ENCODE data around the gene SFPQ.

Gene SFPQ

DNA sequence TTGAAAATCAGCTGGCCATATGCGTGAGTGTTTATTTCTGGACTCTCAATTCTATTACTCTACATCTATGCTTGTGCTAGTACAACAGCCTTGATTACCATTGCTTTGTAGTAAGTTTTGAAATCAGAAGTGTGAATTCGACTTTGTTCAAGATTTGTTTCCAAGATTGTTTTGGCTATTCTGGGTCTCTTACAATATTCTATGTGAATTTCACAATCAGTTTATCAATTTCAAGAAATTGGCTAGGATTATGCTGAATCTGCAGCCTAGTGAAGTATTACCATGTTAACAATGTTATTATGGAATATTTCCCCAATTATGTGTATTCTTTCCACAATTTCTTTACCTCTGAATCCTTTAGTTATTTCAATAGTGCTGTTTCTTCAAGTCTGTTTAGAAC, 19.5 kb downstream of the SFPQ start:
- H3K9me3 ChIP-seq (replicated peaks; ENCODE audit: insufficient read depth, low read length) = no peaks in the 10 kb centered on the region
- H3K36me3 ChIP-seq (replicated peaks; ENCODE audit: insufficient read depth, low read length) = peaks cover 15% of the 10 kb centered on the region; the same call in 1 of the 2 replicates
- no peaks in the 10 kb centered on the region for H3K4me1 ChIP-seq (ENCODE audit: low read length)
- H3K4me3 ChIP-seq (ENCODE audit: low read length) = no peak overlapping the region
- peaks cover 3% of the 10 kb centered on the region; the same call in 1 of the 2 replicates for H3K79me2 ChIP-seq (ENCODE audit: low read length)
- H2AFZ ChIP-seq (ENCODE audit: low read length) = no peak overlapping the region
- 0 out of 2 replicates have a peak, but pooled peaks cover 9% of the 10 kb centered on the region for H4K20me1 ChIP-seq (ENCODE audit: insufficient read depth, low read length)
- no peak overlapping the region for H3K27ac ChIP-seq (ENCODE audit: low read length)
- H3F3A ChIP-seq (ENCODE audit: insufficient read depth, low read length) = peaks cover 42% of the 10 kb centered on the region
- no peaks in the 10 kb centered on the region for H3K9me2 ChIP-seq (replicated peaks; ENCODE audit: insufficient read depth, low read length)
- no peaks in the 10 kb centered on the region for H3K27me3 ChIP-seq (replicated peaks; ENCODE audit: insufficient read depth, low read length)
- DNase-seq = no peak
- no peak overlapping the region for H3K9ac ChIP-seq (ENCODE audit: low read length)
- H3K4me2 ChIP-seq (ENCODE audit: low read depth, low read length) = no peak overlapping the region
- TF ChIP-seq, protein P1, sequence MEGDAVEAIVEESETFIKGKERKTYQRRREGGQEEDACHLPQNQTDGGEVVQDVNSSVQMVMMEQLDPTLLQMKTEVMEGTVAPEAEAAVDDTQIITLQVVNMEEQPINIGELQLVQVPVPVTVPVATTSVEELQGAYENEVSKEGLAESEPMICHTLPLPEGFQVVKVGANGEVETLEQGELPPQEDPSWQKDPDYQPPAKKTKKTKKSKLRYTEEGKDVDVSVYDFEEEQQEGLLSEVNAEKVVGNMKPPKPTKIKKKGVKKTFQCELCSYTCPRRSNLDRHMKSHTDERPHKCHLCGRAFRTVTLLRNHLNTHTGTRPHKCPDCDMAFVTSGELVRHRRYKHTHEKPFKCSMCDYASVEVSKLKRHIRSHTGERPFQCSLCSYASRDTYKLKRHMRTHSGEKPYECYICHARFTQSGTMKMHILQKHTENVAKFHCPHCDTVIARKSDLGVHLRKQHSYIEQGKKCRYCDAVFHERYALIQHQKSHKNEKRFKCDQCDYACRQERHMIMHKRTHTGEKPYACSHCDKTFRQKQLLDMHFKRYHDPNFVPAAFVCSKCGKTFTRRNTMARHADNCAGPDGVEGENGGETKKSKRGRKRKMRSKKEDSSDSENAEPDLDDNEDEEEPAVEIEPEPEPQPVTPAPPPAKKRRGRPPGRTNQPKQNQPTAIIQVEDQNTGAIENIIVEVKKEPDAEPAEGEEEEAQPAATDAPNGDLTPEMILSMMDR (IDR thresholded peaks at IDR 0.05; ENCODE audit: low read length) = no peak
- TF ChIP-seq EZH2phosphoT487 (IDR thresholded peaks at IDR 0.05; ENCODE audit: low read length) (no peak), EZH2 (optimal IDR thresholded peaks at IDR 0.05; ENCODE audit: low read depth, low read length) (no peak)

- Histone ChIP-seq H3K27ac (ENCODE audit: low read length) (no peak overlapping the region), H3K9me3 (replicated peaks; ENCODE audit: insufficient read depth, low read length) (no peaks in the 10 kb centered on the region), H4K20me1 (ENCODE audit: insufficient read depth, low read length) (no peaks in the 10 kb centered on the region), H3K79me2 (ENCODE audit: low read length) (no peaks in the 10 kb centered on the region), H3K27me3 (replicated peaks; ENCODE audit: insufficient read depth, low read length) (no peaks in the 10 kb centered on the region), H3K9ac (ENCODE audit: low read length) (no peak overlapping the region), H3F3A (ENCODE audit: insufficient read depth, low read length) (peaks cover 30% of the 10 kb centered on the region), H2AFZ (ENCODE audit: low read length) (no peak overlapping the region), H3K9me2 (replicated peaks; ENCODE audit: insufficient read depth, low read length) (no peaks in the 10 kb centered on the region), H3K4me1 (ENCODE audit: low read length) (no peaks in the 10 kb centered on the region), H3K4me3 (ENCODE audit: low read length) (no peak overlapping the region), H3K4me2 (ENCODE audit: low read depth, low read length) (no peak overlapping the region), H3K36me3 (replicated peaks; ENCODE audit: insufficient read depth, low read length) (peaks cover 4% of the 10 kb centered on the region; the same call in 1 of the 2 replicates)
- DNase-seq = no peak
- TF ChIP-seq EZH2 (optimal IDR thresholded peaks at IDR 0.05; ENCODE audit: low read depth, low read length) (no peak), EZH2phosphoT487 (IDR thresholded peaks at IDR 0.05; ENCODE audit: low read length) (no peak)
- TF ChIP-seq, protein P1 (IDR thresholded peaks at IDR 0.05; ENCODE audit: low read length) = no peak
Measured at GRCh38 chr1:35172022-35172421, 20.9 kb downstream of the SFPQ start.

DNA sequence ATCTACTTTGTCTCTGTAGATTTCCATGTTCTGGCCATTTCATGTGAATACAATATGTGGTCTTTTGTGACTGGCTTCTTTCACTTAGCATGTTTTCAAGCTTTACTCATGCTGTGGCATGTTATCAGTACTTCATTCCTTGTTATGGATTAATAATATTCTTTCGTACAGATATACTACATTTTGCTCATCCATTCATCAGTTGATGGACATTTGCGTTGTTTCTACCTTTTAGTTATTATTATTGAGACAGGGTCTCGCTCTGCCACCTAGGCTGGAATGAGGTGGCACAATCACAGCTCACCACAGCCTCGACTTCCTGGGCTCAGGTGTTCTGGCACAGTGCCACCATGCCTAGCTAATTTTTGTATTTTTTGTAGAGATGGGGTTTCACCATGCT, 21.4 kb downstream of the SFPQ start:
- Histone ChIP-seq H3K9me3 (replicated peaks; ENCODE audit: insufficient read depth, low read length) (no peaks in the 10 kb centered on the region), H3K4me3 (ENCODE audit: low read length) (no peak overlapping the region), H3K4me2 (ENCODE audit: low read depth, low read length) (no peak overlapping the region), H3K4me1 (ENCODE audit: low read length) (no peaks in the 10 kb centered on the region), H3K27ac (ENCODE audit: low read length) (no peak overlapping the region), H3K36me3 (replicated peaks; ENCODE audit: insufficient read depth, low read length) (0 out of 2 replicates have a peak, but pooled peaks cover 4% of the 10 kb centered on the region), H3F3A (ENCODE audit: insufficient read depth, low read length) (peaks cover 30% of the 10 kb centered on the region), H3K79me2 (ENCODE audit: low read length) (no peaks in the 10 kb centered on the region), H4K20me1 (ENCODE audit: insufficient read depth, low read length) (no peaks in the 10 kb centered on the region), H2AFZ (ENCODE audit: low read length) (no peak overlapping the region), H3K9me2 (replicated peaks; ENCODE audit: insufficient read depth, low read length) (no peaks in the 10 kb centered on the region), H3K9ac (ENCODE audit: low read length) (no peak overlapping the region), H3K27me3 (replicated peaks; ENCODE audit: insufficient read depth, low read length) (no peaks in the 10 kb centered on the region)
- TF ChIP-seq, protein P1 (IDR thresholded peaks at IDR 0.05; ENCODE audit: low read length) = no peak
- no peak for TF ChIP-seq EZH2phosphoT487 (IDR thresholded peaks at IDR 0.05; ENCODE audit: low read length)
- no peak for TF ChIP-seq EZH2 (optimal IDR thresholded peaks at IDR 0.05; ENCODE audit: low read depth, low read length)
- no peak for DNase-seq
